ENCODE measurements around the gene THBS2.

DNA sequence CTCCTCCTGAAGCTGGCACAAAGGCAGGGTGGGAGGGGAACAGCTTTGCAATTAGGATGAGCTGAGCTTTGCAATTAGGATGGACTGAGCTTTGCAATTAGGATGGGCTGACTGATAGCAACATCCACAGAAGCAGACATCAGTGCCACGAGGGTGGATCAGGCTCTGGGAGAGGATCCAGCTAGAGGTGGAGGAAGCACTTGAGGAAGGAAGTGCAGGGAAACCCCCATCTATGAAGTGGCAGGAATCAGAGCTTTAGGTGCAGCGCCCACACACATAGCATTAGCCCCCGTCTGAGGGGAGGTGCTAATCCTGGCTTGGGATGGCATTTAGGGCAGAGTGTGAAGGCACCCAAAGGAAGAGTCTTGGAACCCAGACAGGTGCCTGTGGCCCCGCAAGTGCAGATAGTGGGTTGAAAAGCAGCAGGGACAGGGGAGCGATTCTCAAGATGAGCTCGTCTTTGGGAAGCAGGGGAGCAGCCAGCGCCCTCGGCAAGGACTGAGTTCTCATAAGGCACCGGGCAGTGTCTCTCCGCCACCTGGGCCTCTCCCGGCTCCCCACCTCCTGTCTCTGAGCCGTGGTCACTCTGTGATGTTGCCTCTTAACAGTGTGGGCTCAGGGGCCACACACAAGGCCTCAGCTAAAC, 12.0 kb upstream of the THBS2 start:
- TF ChIP-seq POLR2A (IDR thresholded peaks at IDR 0.05): no peak
- TF ChIP-seq, protein P1, sequence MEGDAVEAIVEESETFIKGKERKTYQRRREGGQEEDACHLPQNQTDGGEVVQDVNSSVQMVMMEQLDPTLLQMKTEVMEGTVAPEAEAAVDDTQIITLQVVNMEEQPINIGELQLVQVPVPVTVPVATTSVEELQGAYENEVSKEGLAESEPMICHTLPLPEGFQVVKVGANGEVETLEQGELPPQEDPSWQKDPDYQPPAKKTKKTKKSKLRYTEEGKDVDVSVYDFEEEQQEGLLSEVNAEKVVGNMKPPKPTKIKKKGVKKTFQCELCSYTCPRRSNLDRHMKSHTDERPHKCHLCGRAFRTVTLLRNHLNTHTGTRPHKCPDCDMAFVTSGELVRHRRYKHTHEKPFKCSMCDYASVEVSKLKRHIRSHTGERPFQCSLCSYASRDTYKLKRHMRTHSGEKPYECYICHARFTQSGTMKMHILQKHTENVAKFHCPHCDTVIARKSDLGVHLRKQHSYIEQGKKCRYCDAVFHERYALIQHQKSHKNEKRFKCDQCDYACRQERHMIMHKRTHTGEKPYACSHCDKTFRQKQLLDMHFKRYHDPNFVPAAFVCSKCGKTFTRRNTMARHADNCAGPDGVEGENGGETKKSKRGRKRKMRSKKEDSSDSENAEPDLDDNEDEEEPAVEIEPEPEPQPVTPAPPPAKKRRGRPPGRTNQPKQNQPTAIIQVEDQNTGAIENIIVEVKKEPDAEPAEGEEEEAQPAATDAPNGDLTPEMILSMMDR (IDR thresholded peaks at IDR 0.05 in 4 of 5, conservative IDR thresholded peaks at IDR 0.05 in 1 of 5): no peak
